Measurements from ENCODE around the gene PSME3. TPM values are rescaled to one million over a fixed set of nuclear protein-coding genes. Genes with fewer than 3 reads are reported as not detected.
A peak's percentile ranks its signal among the peaks of the same experiment; 100 is the strongest.

The PSME3 gene
- total and polyA plus RNA-seq, 9 of the 15 experiments (the other 6 are each of a cell fraction or from before 2014, with no cell fraction given) = 31.2 to 275 (median 141) TPM

- TF ChIP-seq CREB1 (IDR thresholded peaks at IDR 0.05) (no peak), CREB1 (CRISPR knock-in tag; IDR thresholded peaks at IDR 0.05) (peak; percentile 54; the same call in 1 of the 2 replicates), ZNF3 (CRISPR knock-in tag; IDR thresholded peaks at IDR 0.05) (0 out of 2 replicates have a peak, but pooled peaks have one; percentile 56), NFIX (CRISPR knock-in tag; IDR thresholded peaks at IDR 0.05; ENCODE audit: low read depth) (no peak), NEUROD1 (IDR thresholded peaks at IDR 0.05; ENCODE audit: borderline replicate concordance, low read depth, low read length, partially characterized antibody) (peak; percentile 19), SMC3 (conservative IDR thresholded peaks at IDR 0.05; ENCODE audit: insufficient read depth, low read depth, low read length) (0 out of 2 replicates have a peak, but pooled peaks have one; percentile 10), FOXM1 (IDR thresholded peaks at IDR 0.05; ENCODE audit: low read depth) (0 out of 2 replicates have a peak, but pooled peaks have one; percentile 21), FOXM1 (CRISPR knock-in tag; IDR thresholded peaks at IDR 0.05; ENCODE audit: low read depth) (0 out of 2 replicates have a peak, but pooled peaks have one; percentile 66), ARNT (IDR thresholded peaks at IDR 0.05) (no peak), FOXA3 (CRISPR knock-in tag; conservative IDR thresholded peaks at IDR 0.05 in 1 of 2, IDR thresholded peaks at IDR 0.05 in 1 of 2) (peak in 1 of 2 experiments; percentile 61; a peak in 1 of 4 replicates), BCOR (IDR thresholded peaks at IDR 0.05) (peak; percentile 83), NFRKB (IDR thresholded peaks at IDR 0.05; ENCODE audit: low read depth) (peak; percentile 77; the same call in 1 of the 2 replicates), CHAMP1 (IDR thresholded peaks at IDR 0.05) (no peak), ZBTB2 (IDR thresholded peaks at IDR 0.05) (peak; percentile 79), ZHX1 (conservative IDR thresholded peaks at IDR 0.05; ENCODE audit: low read length) (0 out of 2 replicates have a peak, but pooled peaks have one; percentile 70)
Observed at GRCh38 chr17:42798383-42799380, 34.5 kb upstream of the PSME3 start, which contains the start of the genes CNTD1 and COA3 (continued).

All from K562 (cell line).